Erythroblast (primary cell): Measurements from ENCODE around the gene SESN2.

Experiments
- GATA1 ChIP-seq: IDR thresholded peaks from 2 replicates; pipeline ENCODE4 v1.6.1; 2011; ENCODE audit warnings: low read depth, mild to moderate bottlenecking, control low read depth, low read length, moderate library complexity
- POLR2A ChIP-seq: IDR thresholded peaks from 2 replicates; pipeline ENCODE4 v1.6.1; 2011; ENCODE audit warnings: mild to moderate bottlenecking, low read length

- TF ChIP-seq POLR2A (no peak), GATA1 (no peak)
Measured at GRCh38 chr1:28249013-28249865, 10.1 kb upstream of the SESN2 start.
